CD4-positive, CD25-positive, alpha-beta regulatory T cell (primary cell): ENCODE data around the gene PTPRR. TPM values are rescaled to one million over a fixed set of nuclear protein-coding genes. Genes with fewer than 3 reads are reported as not detected.

Experiments used
- ATAC-seq, 2 donors: fragments of 150-1000 bp; cut with Tn5 transposase; one replicate each; pipeline ENCODE4 v1.10.0; 2021; ENCODE audit warnings: low read depth in 2 of 2, moderate number of reproducible peaks in 2 of 2, moderate library complexity in 1 of 2
- DNase-seq, 3 donors: peaks; one replicate each; pipeline versions ENCODE4 v3.0.0 to v3.0.0-alpha.2; 2012 to 2022; ENCODE audit warnings: mixed read lengths in 1 of 3
- H3K27ac ChIP-seq: one replicate; pipeline ENCODE4 v1.7.0; 2013; ENCODE audit warnings: mild to moderate bottlenecking, low read length; ENCODE audit not compliant: insufficient read depth, poor library complexity, severe bottlenecking
- H3K27me3 ChIP-seq: one replicate; pipeline ENCODE4 v1.7.0; 2013; ENCODE audit warnings: low read length; ENCODE audit not compliant: control insufficient read depth, insufficient read depth
- H3K36me3 ChIP-seq: one replicate; pipeline ENCODE4 v1.7.0; 2013; ENCODE audit warnings: mild to moderate bottlenecking, low read length, moderate library complexity; ENCODE audit not compliant: control insufficient read depth, insufficient read depth
- H3K4me1 ChIP-seq: 2 replicates; pipeline ENCODE4 v1.7.0; 2013; ENCODE audit warnings: mild to moderate bottlenecking, low read length; ENCODE audit not compliant: insufficient read depth, control insufficient read depth, poor library complexity, severe bottlenecking
- H3K4me3 ChIP-seq: one replicate; pipeline ENCODE4 v1.7.0; 2013; ENCODE audit warnings: low read depth, mild to moderate bottlenecking, low read length, moderate library complexity
- H3K9me3 ChIP-seq, 2 experiments: 1 replicate in 1 of 2; 2 replicates in 1 of 2; pipeline ENCODE4 v1.7.0; 2013; ENCODE audit warnings: low read length in 2 of 2, mild to moderate bottlenecking in 1 of 2, moderate library complexity in 1 of 2; ENCODE audit not compliant: control insufficient read depth in 2 of 2
- H3K27ac Mint-ChIP-seq, 3 donors: one replicate each; pipeline ENCODE4 v1.8.0; 2020 to 2022; ENCODE audit warnings: mild to moderate bottlenecking in 3 of 3, mixed read lengths in 3 of 3, moderate library complexity in 2 of 3
- H3K27me3 Mint-ChIP-seq: one replicate; pipeline ENCODE4 v1.8.0; 2022; ENCODE audit warnings: mild to moderate bottlenecking, mixed read lengths
- H3K36me3 Mint-ChIP-seq: one replicate; pipeline ENCODE4 v1.8.0; 2020; ENCODE audit warnings: mixed read lengths
- H3K4me1 Mint-ChIP-seq, 4 donors: one replicate each; pipeline ENCODE4 v1.8.0; 2020 to 2022; ENCODE audit warnings: mixed read lengths in 4 of 4, mild to moderate bottlenecking in 1 of 4
- H3K4me3 Mint-ChIP-seq, 4 donors: one replicate each; pipeline ENCODE4 v1.8.0; 2020 to 2022; ENCODE audit warnings: mild to moderate bottlenecking in 4 of 4, mixed read lengths in 4 of 4, moderate library complexity in 3 of 4
- H3K9me3 Mint-ChIP-seq, 7 donors: one replicate each; pipeline ENCODE4 v1.8.0; 2020 to 2022; ENCODE audit warnings: mixed read lengths in 7 of 7, mild to moderate bottlenecking in 3 of 7, moderate library complexity in 2 of 7
- polyA plus RNA-seq, 4 donors: library from polyadenylated mRNA; unstranded; fragments of 300-500 nt; fragmentation: Illumina TruSeq; gene quantifications; one replicate each; pipeline ENCODE4 v1.2.3, GENCODE V29; 2021
- total RNA-seq: library from RNA; stranded (reverse); gene quantifications from one replicate; pipeline ENCODE4 v1.2.3, GENCODE V29; 2022

The PTPRR gene
- total and polyA plus RNA-seq, 5 donors from 2014 or later = not detected

DNA sequence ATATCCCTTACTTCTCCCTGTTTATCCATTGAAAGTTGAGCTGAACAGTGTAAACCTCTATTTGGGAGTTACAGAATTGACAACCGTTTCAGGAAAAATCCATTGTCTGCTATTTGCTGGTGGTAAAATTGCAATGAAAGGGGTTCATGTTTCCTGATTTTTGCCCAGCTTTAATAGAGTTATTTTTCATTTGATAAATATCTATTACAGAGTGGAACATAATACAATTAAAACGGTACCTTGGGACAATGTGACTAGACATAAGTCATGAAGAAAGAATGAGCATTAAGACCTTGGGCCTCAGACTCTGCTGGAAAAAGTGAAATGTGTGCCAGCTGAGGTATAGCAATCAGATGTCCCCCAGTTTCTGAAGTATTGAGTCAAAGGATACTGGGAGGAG, 13.1 kb downstream of the PTPRR start:
- Mint-ChIP-seq H3K27me3 (no peaks in the 10 kb centered on the region), H3K36me3 (no peaks in the 10 kb centered on the region), H3K4me3 (no peak overlapping the region), H3K4me1 (no peaks in the 10 kb centered on the region), H3K9me3 (peaks cover 0 to 7% (median 4%) of the 10 kb centered on the region in 7 donors), H3K27ac (no peak overlapping the region)
- ATAC-seq (no peak), DNase-seq (no peak)
- Histone ChIP-seq H3K27ac (no peak overlapping the region), H3K4me3 (no peak overlapping the region), H3K36me3 (no peaks in the 10 kb centered on the region), H3K4me1 (no peaks in the 10 kb centered on the region), H3K27me3 (no peaks in the 10 kb centered on the region), H3K9me3 (no peaks in the 10 kb centered on the region)

DNA sequence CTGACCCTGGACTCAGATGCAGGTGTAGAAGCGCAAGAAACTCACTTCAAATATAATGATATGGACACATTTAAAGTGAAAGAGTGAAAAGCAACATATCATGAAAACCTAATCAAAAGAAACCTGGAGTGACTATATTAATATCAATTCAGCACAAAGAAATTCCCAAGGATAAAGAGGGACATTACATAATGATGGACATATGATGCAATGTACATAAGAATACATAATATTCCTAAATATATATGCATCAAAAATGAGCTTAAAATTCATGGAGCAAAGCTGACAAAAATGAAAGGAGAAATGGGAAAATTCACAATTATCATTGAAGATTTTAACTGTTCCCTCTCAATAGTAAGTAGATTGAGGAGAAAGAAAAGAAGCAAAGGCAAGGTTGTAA, 24.6 kb downstream of the PTPRR start:
- Mint-ChIP-seq H3K9me3 (peaks cover 0 to 20% (median 3%) of the 10 kb centered on the region in 7 donors), H3K36me3 (no peaks in the 10 kb centered on the region), H3K27ac (no peak overlapping the region), H3K4me1 (no peaks in the 10 kb centered on the region), H3K27me3 (no peaks in the 10 kb centered on the region), H3K4me3 (no peak overlapping the region)
- DNase-seq (no peak), ATAC-seq (no peak)
- no peaks in the 10 kb centered on the region for H3K36me3 ChIP-seq
- no peaks in the 10 kb centered on the region for H3K27me3 ChIP-seq
- no peak overlapping the region for H3K4me3 ChIP-seq
- H3K4me1 ChIP-seq = no peaks in the 10 kb centered on the region
- no peaks in the 10 kb centered on the region for H3K9me3 ChIP-seq
- no peak overlapping the region for H3K27ac ChIP-seq

DNA sequence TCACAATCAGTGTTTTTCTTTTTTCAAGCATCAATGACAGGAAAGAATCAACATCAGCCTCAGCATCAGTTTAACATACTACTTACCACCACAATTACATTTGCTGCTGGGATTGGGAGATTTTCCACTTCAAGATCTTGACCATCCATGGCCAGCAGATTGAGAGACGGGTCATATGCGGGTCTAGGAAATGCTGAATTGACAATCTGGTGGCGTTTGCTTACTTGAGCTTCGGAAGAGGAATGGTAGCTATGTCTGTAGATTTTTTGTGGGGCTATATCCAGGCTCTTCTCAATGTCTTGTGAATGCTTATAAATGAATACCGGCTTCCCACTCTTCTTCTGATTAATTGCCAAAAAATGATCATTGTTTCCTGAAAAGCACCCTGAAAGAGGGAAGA, 27.9 kb downstream of the PTPRR start:
- ATAC-seq = no peak
- no peak overlapping the region for H3K27ac Mint-ChIP-seq
- peaks cover 0 to 10% (median 1%) of the 10 kb centered on the region in 7 donors for H3K9me3 Mint-ChIP-seq
- Histone ChIP-seq H3K4me1 (no peaks in the 10 kb centered on the region), H3K27ac (no peak overlapping the region), H3K9me3 (no peaks in the 10 kb centered on the region), H3K4me3 (no peak overlapping the region), H3K27me3 (no peaks in the 10 kb centered on the region), H3K36me3 (no peaks in the 10 kb centered on the region)
- H3K4me1 Mint-ChIP-seq = no peaks in the 10 kb centered on the region
- no peaks in the 10 kb centered on the region for H3K27me3 Mint-ChIP-seq
- DNase-seq = no peak
- H3K36me3 Mint-ChIP-seq = no peaks in the 10 kb centered on the region
- no peak overlapping the region for H3K4me3 Mint-ChIP-seq

- no peaks in the 10 kb centered on the region for H3K27me3 ChIP-seq
- Mint-ChIP-seq H3K4me3 (no peak overlapping the region), H3K9me3 (peaks cover 0 to 7% (median 1%) of the 10 kb centered on the region in 7 donors), H3K36me3 (no peaks in the 10 kb centered on the region), H3K27ac (no peak overlapping the region), H3K27me3 (no peaks in the 10 kb centered on the region), H3K4me1 (no peaks in the 10 kb centered on the region)
- H3K36me3 ChIP-seq = no peaks in the 10 kb centered on the region
- H3K9me3 ChIP-seq = no peaks in the 10 kb centered on the region
- H3K27ac ChIP-seq = no peak overlapping the region
- no peak overlapping the region for H3K4me3 ChIP-seq
- ATAC-seq = no peak
- H3K4me1 ChIP-seq = no peaks in the 10 kb centered on the region
- no peak for DNase-seq
These were observed 29.4 kb downstream of the PTPRR start for GRCh38 chr12:70890895-70891832.

DNA sequence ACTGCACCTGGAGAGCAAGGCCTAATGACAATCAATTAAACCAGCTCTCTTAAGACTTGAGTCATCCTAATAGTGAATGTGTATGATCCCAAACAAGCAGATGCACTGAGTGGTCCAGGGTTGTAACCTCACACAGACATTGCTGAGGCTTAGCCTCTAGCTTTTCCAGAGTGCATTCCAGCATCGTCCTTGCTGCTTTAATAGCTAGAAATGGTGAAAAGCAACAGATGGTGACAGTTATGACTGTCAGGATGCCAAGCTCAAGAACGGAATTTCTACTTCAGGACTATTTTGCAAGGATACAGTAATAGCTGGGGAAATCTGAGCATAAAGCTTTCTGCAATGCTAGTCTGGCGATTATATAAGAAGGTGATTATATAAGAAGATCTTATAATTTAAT, 34.6 kb downstream of the PTPRR start:
- Mint-ChIP-seq H3K27ac (no peak overlapping the region), H3K36me3 (no peaks in the 10 kb centered on the region), H3K4me1 (no peaks in the 10 kb centered on the region), H3K9me3 (peaks cover 0 to 5% (median 2%) of the 10 kb centered on the region in 7 donors), H3K4me3 (no peak overlapping the region), H3K27me3 (no peaks in the 10 kb centered on the region)
- H3K4me3 ChIP-seq = no peak overlapping the region
- H3K9me3 ChIP-seq = no peaks in the 10 kb centered on the region
- no peaks in the 10 kb centered on the region for H3K4me1 ChIP-seq
- H3K27ac ChIP-seq = no peak overlapping the region
- ATAC-seq (no peak), DNase-seq (no peak)
- no peaks in the 10 kb centered on the region for H3K27me3 ChIP-seq
- H3K36me3 ChIP-seq = no peaks in the 10 kb centered on the region

- Histone ChIP-seq H3K4me1 (no peaks in the 10 kb centered on the region), H3K9me3 (no peaks in the 10 kb centered on the region), H3K36me3 (no peaks in the 10 kb centered on the region), H3K4me3 (no peak overlapping the region), H3K27ac (no peak overlapping the region), H3K27me3 (no peaks in the 10 kb centered on the region)
- peaks cover 0 to 5% (median 0%) of the 10 kb centered on the region in 7 donors for H3K9me3 Mint-ChIP-seq
- no peaks in the 10 kb centered on the region for H3K4me1 Mint-ChIP-seq
- no peak overlapping the region for H3K27ac Mint-ChIP-seq
- ATAC-seq (no peak), DNase-seq (no peak)
- no peak overlapping the region for H3K4me3 Mint-ChIP-seq
- no peaks in the 10 kb centered on the region for H3K27me3 Mint-ChIP-seq
- no peaks in the 10 kb centered on the region for H3K36me3 Mint-ChIP-seq
These were observed 36.7 kb downstream of the PTPRR start for GRCh38 chr12:70883855-70884254.

- Histone ChIP-seq H3K27me3 (no peaks in the 10 kb centered on the region), H3K36me3 (no peaks in the 10 kb centered on the region), H3K4me1 (no peaks in the 10 kb centered on the region), H3K9me3 (no peaks in the 10 kb centered on the region), H3K4me3 (no peak overlapping the region), H3K27ac (no peak overlapping the region)
- Mint-ChIP-seq H3K27ac (no peak overlapping the region), H3K36me3 (no peaks in the 10 kb centered on the region), H3K9me3 (peaks cover 0 to 6% (median 0%) of the 10 kb centered on the region in 7 donors), H3K27me3 (no peaks in the 10 kb centered on the region), H3K4me3 (no peak overlapping the region), H3K4me1 (no peaks in the 10 kb centered on the region)
- DNase-seq (no peak), ATAC-seq (no peak)
These were observed 39.8 kb downstream of the PTPRR start for GRCh38 chr12:70880744-70881143.

DNA sequence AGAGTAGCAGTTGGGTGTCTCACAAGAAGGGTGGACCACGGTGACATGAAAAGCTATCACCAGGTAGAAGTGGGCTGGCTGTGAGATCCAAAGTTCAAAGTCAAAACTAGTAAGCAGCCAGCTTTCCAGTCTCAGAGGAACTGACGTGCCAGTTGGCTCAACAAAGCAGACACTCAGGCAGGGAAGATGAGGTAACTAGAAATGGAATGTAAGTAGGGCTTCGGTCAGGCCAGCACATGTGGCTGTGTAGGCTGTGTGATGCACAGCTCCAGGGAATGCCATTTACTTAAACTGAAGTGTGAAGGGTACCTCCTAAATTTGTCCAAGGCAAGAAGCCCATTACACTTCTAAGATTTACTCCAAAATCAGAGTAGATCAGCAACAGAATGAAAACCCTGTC, 43.6 kb downstream of the PTPRR start:
- Mint-ChIP-seq H3K9me3 (peaks cover 0 to 9% (median 4%) of the 10 kb centered on the region in 7 donors), H3K27me3 (no peaks in the 10 kb centered on the region), H3K27ac (no peak overlapping the region), H3K36me3 (no peaks in the 10 kb centered on the region), H3K4me1 (no peaks in the 10 kb centered on the region), H3K4me3 (no peak overlapping the region)
- no peak overlapping the region for H3K27ac ChIP-seq
- no peaks in the 10 kb centered on the region for H3K36me3 ChIP-seq
- no peaks in the 10 kb centered on the region for H3K9me3 ChIP-seq
- no peaks in the 10 kb centered on the region for H3K4me1 ChIP-seq
- H3K27me3 ChIP-seq = no peaks in the 10 kb centered on the region
- DNase-seq (no peak), ATAC-seq (no peak)
- no peak overlapping the region for H3K4me3 ChIP-seq
